HG02798 (cell line): ENCODE results near the gene C16orf95.
"Not testable (repeated sequence)": the region's sequence is repeated elsewhere in the genome, so short reads cannot be mapped to it uniquely, and the experiment has no call there.

Experiments
- ATAC-seq: cut with Tn5 transposase; IDR thresholded peaks from one replicate; pipeline ENCODE4 v1.9.1; 2021; ENCODE audit warnings: mild to moderate bottlenecking; ENCODE audit not compliant: unreplicated experiment, poor library complexity

The C16orf95 gene

GRCh38 chr16:87263418-87264052 is 53.7 kb downstream of the C16orf95 start:
- ATAC-seq = no peak

- ATAC-seq = no peak
Measured at GRCh38 chr16:87259431-87259830, 57.8 kb downstream of the C16orf95 start.

DNA sequence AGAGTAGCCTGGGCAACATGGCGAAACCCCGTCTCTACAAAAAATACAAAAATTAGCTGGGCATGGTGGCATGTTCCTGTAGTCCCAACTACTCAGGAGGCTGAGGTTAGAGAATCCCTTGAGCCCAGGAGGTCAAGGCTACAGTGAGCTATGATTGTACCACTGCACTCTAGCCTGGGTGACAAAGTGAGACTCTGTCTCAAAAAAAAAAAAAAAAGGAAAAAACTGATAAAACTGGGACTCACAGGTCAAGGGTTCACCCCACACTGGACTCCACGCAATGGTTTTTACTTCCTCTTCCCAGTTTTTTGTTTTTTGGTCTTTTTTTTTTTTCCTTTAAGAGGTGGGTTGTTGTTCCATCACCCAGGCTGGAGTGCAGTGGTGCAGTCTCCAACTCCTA is 58.5 kb downstream of the C16orf95 start:
- not testable (repeated sequence) for ATAC-seq

- no peak for ATAC-seq
Measured at GRCh38 chr16:87255866-87256265, 61.3 kb downstream of the C16orf95 start.

DNA sequence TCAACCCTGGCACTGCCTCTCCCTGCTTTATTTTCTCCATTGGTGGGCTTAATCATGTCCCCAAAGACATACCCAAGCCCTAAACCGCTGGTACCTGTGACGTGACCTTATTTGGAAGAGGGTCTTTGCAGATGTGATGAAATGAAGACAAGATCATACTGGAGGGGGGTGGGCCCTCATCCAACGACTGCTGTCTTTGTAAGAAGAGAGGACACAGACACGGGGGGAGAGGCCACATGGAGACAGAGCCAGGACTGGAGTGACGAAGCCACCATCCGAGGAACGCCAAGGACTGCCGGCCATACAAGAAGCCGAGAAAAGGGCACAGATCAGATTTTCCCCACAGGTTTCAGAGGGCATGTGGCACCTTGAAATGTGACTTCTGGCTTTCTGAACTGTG is 62.5 kb downstream of the C16orf95 start:
- no peak for ATAC-seq

- no peak for ATAC-seq
Measured at GRCh38 chr16:87254296-87254695, 62.9 kb downstream of the C16orf95 start.

DNA sequence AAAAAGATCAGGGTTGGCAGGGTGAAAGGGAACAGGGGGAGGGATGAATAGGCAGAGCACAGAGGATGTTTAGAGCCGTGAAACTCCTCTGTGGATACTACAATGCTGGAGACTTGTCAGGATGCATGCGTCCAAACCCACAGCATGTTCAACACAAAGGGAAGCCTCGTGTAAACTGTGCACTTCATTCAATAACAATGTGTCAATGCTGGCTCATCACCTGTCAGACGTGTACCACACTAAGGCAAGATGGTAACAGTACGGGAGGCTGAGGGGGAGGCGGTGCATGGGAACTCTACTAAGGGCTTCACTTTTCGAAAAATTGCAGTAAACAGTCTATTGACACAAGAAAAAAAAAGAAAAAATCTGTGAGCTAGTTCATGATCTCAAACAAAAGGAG is 63.7 kb downstream of the C16orf95 start:
- ATAC-seq = no peak
